Thoracic aorta (tissue), 2 donors: ENCODE measurements around the gene SH2D5. TPM values are rescaled to one million over a fixed set of nuclear protein-coding genes. Genes with fewer than 3 reads are reported as not detected.
"Not testable (repeated sequence)": the region's sequence is repeated elsewhere in the genome, so short reads cannot be mapped to it uniquely, and the experiment has no call there.

Experiments used
- ATAC-seq: fragments of 150-250 bp; one replicate; pipeline ENCODE4 v1.8.0; 2017; ENCODE audit warnings: low read depth; ENCODE audit not compliant: insufficient number of reproducible peaks, low FRiP score
- DNase-seq: peaks from one replicate; pipeline ENCODE4 v3.0.0-alpha.2; 2020; ENCODE audit warnings: low spot score
- H3K27ac ChIP-seq, 2 donors: fragments of 200-600 bp; sonication (generic); 1 replicate in 1 of 2; 2 replicates in 1 of 2; pipeline ENCODE4 v1.5.1; 2016; ENCODE audit warnings: mild to moderate bottlenecking in 2 of 2, moderate library complexity in 2 of 2
- H3K27me3 ChIP-seq: fragments of 200-600 bp; sonication (generic); replicated peaks from 2 replicates; pipeline ENCODE4 v1.6.0; 2016; ENCODE audit warnings: mild to moderate bottlenecking; ENCODE audit not compliant: insufficient read depth
- H3K36me3 ChIP-seq: fragments of 200-600 bp; sonication (generic); one replicate; pipeline ENCODE4 v1.5.1; 2016
- H3K4me1 ChIP-seq, 2 donors: fragments of 200-600 bp; sonication (generic); 1 replicate in 1 of 2; 2 replicates in 1 of 2; pipeline versions ENCODE4 v1.5.1 to v1.6.0; 2016; ENCODE audit warnings: low read depth in 2 of 2, mild to moderate bottlenecking in 1 of 2; ENCODE audit not compliant: control insufficient read depth in 1 of 2
- H3K4me3 ChIP-seq: fragments of 200-600 bp; sonication (generic); 2 replicates; pipeline ENCODE4 v1.5.1; 2016; ENCODE audit warnings: mild to moderate bottlenecking
- H3K9me3 ChIP-seq: fragments of 200-600 bp; sonication (generic); 2 replicates; pipeline ENCODE4 v1.5.1; 2016
- CTCF ChIP-seq: fragments of 200-600 bp; sonication (generic); IDR thresholded peaks from one replicate; pipeline ENCODE4 v1.5.1; 2019; ENCODE audit warnings: antibody characterized with exemption
- total RNA-seq, 2 donors: library from RNA; depleted of rRNA; stranded (reverse); fragments of >200 nt; gene quantifications; one replicate each; pipeline versions ENCODE4 v1.1.0 to v1.2.3, GENCODE V29; 2016

Gene SH2D5
- total RNA-seq, 2 donors from 2014 or later = 0.41 TPM; not detected in 1

DNA sequence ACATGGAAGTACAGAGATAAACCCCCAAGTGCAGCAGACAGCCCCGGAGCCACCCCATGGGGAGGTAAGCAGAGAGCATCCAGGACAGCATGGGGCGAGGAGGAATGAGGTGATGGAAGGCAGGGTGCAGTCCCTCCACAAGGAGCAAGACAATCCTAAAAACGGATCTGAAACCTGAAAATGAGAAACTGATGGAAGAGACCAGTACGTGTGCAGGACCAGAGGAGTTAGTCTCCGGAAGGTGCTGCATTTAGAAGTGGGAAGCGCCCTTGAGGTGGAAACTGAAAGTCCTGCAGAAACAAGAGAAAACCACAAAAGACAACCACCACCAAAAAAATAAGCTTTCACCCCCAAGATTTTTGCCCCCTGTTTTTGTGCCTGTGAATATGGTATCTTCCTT is 53.9 kb downstream of the SH2D5 start:
- Histone ChIP-seq H3K4me1 (no peaks in the 10 kb centered on the region), H3K4me3 (no peak overlapping the region), H3K9me3 (no peaks in the 10 kb centered on the region), H3K36me3 (no peaks in the 10 kb centered on the region), H3K27me3 (no peaks in the 10 kb centered on the region), H3K27ac (no peak overlapping the region)
- no peak for DNase-seq
- no peak for ATAC-seq
- TF ChIP-seq CTCF = no peak

GRCh38 chr1:20673626-20674025 is 58.9 kb downstream of the SH2D5 start:
- not testable (repeated sequence) for H3K36me3 ChIP-seq, ATAC-seq, H3K4me1 ChIP-seq, H3K27me3 ChIP-seq, H3K4me3 ChIP-seq, H3K9me3 ChIP-seq, H3K27ac ChIP-seq, DNase-seq

- DNase-seq = no peak
- no peaks in the 10 kb centered on the region for H3K27me3 ChIP-seq
- H3K9me3 ChIP-seq = no peaks in the 10 kb centered on the region
- H3K36me3 ChIP-seq = no peaks in the 10 kb centered on the region
- H3K4me3 ChIP-seq = no peak overlapping the region
- ATAC-seq = no peak
- TF ChIP-seq CTCF = no peak
- H3K27ac ChIP-seq = no peak overlapping the region
- no peaks in the 10 kb centered on the region for H3K4me1 ChIP-seq
Observed at GRCh38 chr1:20672265-20672632, 60.3 kb downstream of the SH2D5 start.

DNA sequence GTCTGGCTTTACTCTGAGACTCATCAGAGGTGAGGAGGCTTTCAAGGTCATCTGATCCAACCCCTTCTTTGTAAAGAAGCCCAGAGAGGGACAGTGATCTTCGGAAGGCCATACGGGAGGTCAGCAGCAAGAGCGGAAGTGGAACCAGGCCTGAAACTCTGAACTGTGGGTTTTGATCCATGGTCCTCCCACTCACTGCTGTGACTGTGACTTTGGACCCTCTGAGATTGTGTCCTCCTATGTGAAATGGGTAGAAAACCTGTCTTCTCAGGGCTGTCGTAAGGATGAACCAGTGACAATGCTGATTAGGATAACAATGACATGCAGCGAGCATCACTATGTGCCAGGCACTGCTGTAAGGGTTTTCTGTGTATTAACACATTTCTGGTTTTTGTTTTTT is 61.6 kb downstream of the SH2D5 start:
- H3K36me3 ChIP-seq = no peaks in the 10 kb centered on the region
- DNase-seq = no peak

More for the DNA sequence above, 61.6 kb downstream of the SH2D5 start:
- ATAC-seq = no peak
- TF ChIP-seq CTCF = no peak
- H3K27me3 ChIP-seq = no peaks in the 10 kb centered on the region
- H3K4me3 ChIP-seq = no peak overlapping the region
- H3K27ac ChIP-seq = no peak overlapping the region
- H3K9me3 ChIP-seq = no peaks in the 10 kb centered on the region
- H3K4me1 ChIP-seq = no peaks in the 10 kb centered on the region

Other genes with a start within 250 kb of the SH2D5 start
- gene CAMK2N1, start 246.5 kb downstream of the SH2D5 start, total RNA-seq = 10 to 100 TPM in 1 of 2 donors, 1 to 10 TPM in 1; 7.3 to 15.9 TPM
- gene MUL1, start 224.6 kb downstream of the SH2D5 start, total RNA-seq = 10 to 100 TPM; 27.2 to 41.8 TPM
- 1 to 10 TPM in 1 of 2 donors, under 1 TPM in 1; 0.27 to 3.0 TPM for gene FAM43B, start 180.1 kb downstream of the SH2D5 start, total RNA-seq
- 1 to 10 TPM in 1 of 2 donors, under 1 TPM in 1; 0.92 to 3.0 TPM for gene CDA, start 143.6 kb downstream of the SH2D5 start, total RNA-seq
- 100 to 1,000 TPM in 1 of 2 donors, 10 to 100 TPM in 1; 88.4 to 140 TPM for gene PINK1, start 99.2 kb downstream of the SH2D5 start, total RNA-seq
- 100 to 1,000 TPM; 138 to 160 TPM for gene DDOST, start 71.3 kb downstream of the SH2D5 start, total RNA-seq
- gene KIF17, start 14.7 kb downstream of the SH2D5 start, total RNA-seq = 1 to 10 TPM in 1 of 2 donors, under 1 TPM in 1; 0.68 to 3.2 TPM
- 100 to 1,000 TPM; 186 to 189 TPM for gene HP1BP3, start 54.6 kb upstream of the SH2D5 start, total RNA-seq